Loucy (cell line): Measurements from ENCODE around the gene NLRC5.

Source experiments
- H2AFZ ChIP-seq: fragments of 200-600 bp; sonication (generic); 2 replicates; pipeline ENCODE4 v1.6.0; 2016; ENCODE audit warnings: antibody characterized with exemption, mild to moderate bottlenecking, low read length, moderate library complexity
- H3F3A ChIP-seq: fragments of 200-600 bp; 2 replicates; pipeline ENCODE4 v1.6.0; 2016; ENCODE audit warnings: antibody characterized with exemption, low read depth, mild to moderate bottlenecking
- H3K27me3 ChIP-seq: fragments of 200-600 bp; sonication (generic); 2 replicates; pipeline ENCODE4 v1.6.1; 2014; ENCODE audit warnings: low read length, mild to moderate bottlenecking; ENCODE audit not compliant: insufficient read depth, poor library complexity, severe bottlenecking
- H3K36me3 ChIP-seq: fragments of 200-600 bp; sonication (generic); 2 replicates; pipeline ENCODE4 v1.6.1; 2016; ENCODE audit warnings: low read length; ENCODE audit not compliant: insufficient read depth
- H3K4me1 ChIP-seq: fragments of 200-600 bp; sonication (generic); 2 replicates; pipeline ENCODE4 v1.5.1; 2014; ENCODE audit warnings: low read length, mild to moderate bottlenecking; ENCODE audit not compliant: insufficient read depth, poor library complexity, severe bottlenecking
- H3K4me2 ChIP-seq: fragments of 200-600 bp; sonication (generic); 2 replicates; pipeline ENCODE4 v1.6.0; 2014; ENCODE audit warnings: antibody characterized with exemption, low read length, low read depth, mild to moderate bottlenecking; ENCODE audit not compliant: poor library complexity, severe bottlenecking
- H3K4me3 ChIP-seq: fragments of 200-600 bp; sonication (generic); 2 replicates; pipeline ENCODE4 v1.5.1; 2014; ENCODE audit warnings: low read length, mild to moderate bottlenecking, mixed read lengths; ENCODE audit not compliant: poor library complexity, severe bottlenecking
- H3K79me2 ChIP-seq: fragments of 200-600 bp; sonication (generic); 2 replicates; pipeline ENCODE4 v1.6.1; 2014; ENCODE audit warnings: low read length; ENCODE audit not compliant: insufficient read depth
- H3K9ac ChIP-seq: fragments of 200-600 bp; sonication (generic); 2 replicates; pipeline ENCODE4 v1.6.0; 2014; ENCODE audit warnings: mild to moderate bottlenecking, low read depth, low read length, moderate library complexity; ENCODE audit not compliant: poor library complexity, severe bottlenecking
- H3K9me2 ChIP-seq: fragments of 200-600 bp; sonication (generic); replicated peaks from 2 replicates; pipeline ENCODE4 v1.6.1; 2016; ENCODE audit warnings: low read depth, low read length, mixed read lengths
- H3K9me3 ChIP-seq: fragments of 200-600 bp; sonication (generic); 2 replicates; pipeline ENCODE4 v1.6.1; 2014; ENCODE audit warnings: mild to moderate bottlenecking, antibody characterized with exemption, low read length, low read depth; ENCODE audit not compliant: insufficient read depth
- H4K20me1 ChIP-seq: fragments of 200-600 bp; sonication (generic); 2 replicates; pipeline ENCODE4 v1.6.0; 2014; ENCODE audit warnings: antibody characterized with exemption, low read length, mild to moderate bottlenecking; ENCODE audit not compliant: insufficient read depth, poor library complexity, severe bottlenecking
- CTCF ChIP-seq: fragments of 200-600 bp; sonication (generic); conservative IDR thresholded peaks from 2 replicates; pipeline ENCODE4 v1.5.1; 2014; ENCODE audit warnings: mild to moderate bottlenecking, antibody characterized with exemption, low read length
- EZH2phosphoT487 ChIP-seq: fragments of 200-600 bp; IDR thresholded peaks from 2 replicates; pipeline ENCODE4 v1.6.1; 2018; ENCODE audit warnings: antibody characterized with exemption, mild to moderate bottlenecking, moderate library complexity, borderline replicate concordance

Gene NLRC5

GRCh38 chr16:56977823-56978430, 11.4 kb upstream of the NLRC5 start:
- H3K79me2 ChIP-seq: no peaks in the 10 kb centered on the region
- no peaks in the 10 kb centered on the region for H4K20me1 ChIP-seq
- H3K9ac ChIP-seq: no peak overlapping the region
- no peak overlapping the region for H3K4me3 ChIP-seq
- H3K4me1 ChIP-seq: peaks cover 2% of the 10 kb centered on the region
- H3K4me2 ChIP-seq: no peak overlapping the region
- H3K36me3 ChIP-seq: no peaks in the 10 kb centered on the region
- H3K9me3 ChIP-seq: no peaks in the 10 kb centered on the region
- no peaks in the 10 kb centered on the region for H3K27me3 ChIP-seq
- no peak for TF ChIP-seq EZH2phosphoT487
- TF ChIP-seq CTCF: no peak
- no peaks in the 10 kb centered on the region for H3F3A ChIP-seq
- H2AFZ ChIP-seq: no peak overlapping the region
- no peaks in the 10 kb centered on the region for H3K9me2 ChIP-seq

- Histone ChIP-seq H3K36me3 (no peaks in the 10 kb centered on the region), H3K9me3 (no peaks in the 10 kb centered on the region), H2AFZ (no peak overlapping the region), H3K4me2 (no peak overlapping the region), H4K20me1 (no peaks in the 10 kb centered on the region), H3K9me2 (no peaks in the 10 kb centered on the region), H3K79me2 (no peaks in the 10 kb centered on the region), H3K9ac (no peak overlapping the region), H3F3A (no peaks in the 10 kb centered on the region), H3K4me1 (peaks cover 22% of the 10 kb centered on the region), H3K27me3 (no peaks in the 10 kb centered on the region), H3K4me3 (no peak overlapping the region)
- TF ChIP-seq EZH2phosphoT487 (no peak), CTCF (no peak)
Measured at GRCh38 chr16:56980201-56980535, 9.2 kb upstream of the NLRC5 start.

GRCh38 chr16:56980792-56981724, 8.3 kb upstream of the NLRC5 start:
- Histone ChIP-seq H2AFZ (no peak overlapping the region), H3K27me3 (no peaks in the 10 kb centered on the region), H3K79me2 (no peaks in the 10 kb centered on the region), H3K9me2 (no peaks in the 10 kb centered on the region), H3K9me3 (no peaks in the 10 kb centered on the region), H3K36me3 (no peaks in the 10 kb centered on the region), H4K20me1 (no peaks in the 10 kb centered on the region), H3K9ac (no peak overlapping the region), H3K4me2 (no peak overlapping the region), H3K4me1 (peaks cover 30% of the 10 kb centered on the region), H3F3A (no peaks in the 10 kb centered on the region), H3K4me3 (no peak overlapping the region)
- TF ChIP-seq EZH2phosphoT487 (no peak), CTCF (no peak)
